ENCODE results near the gene E2F6. TPM values are rescaled to one million over a fixed set of nuclear protein-coding genes. Genes with fewer than 3 reads are reported as not detected.

The E2F6 gene
- total and polyA plus RNA-seq, 2 of the 8 experiments (the other 6 are each of a cell fraction or from before 2014, with no cell fraction given): 8.3 to 14.9 TPM

DNA sequence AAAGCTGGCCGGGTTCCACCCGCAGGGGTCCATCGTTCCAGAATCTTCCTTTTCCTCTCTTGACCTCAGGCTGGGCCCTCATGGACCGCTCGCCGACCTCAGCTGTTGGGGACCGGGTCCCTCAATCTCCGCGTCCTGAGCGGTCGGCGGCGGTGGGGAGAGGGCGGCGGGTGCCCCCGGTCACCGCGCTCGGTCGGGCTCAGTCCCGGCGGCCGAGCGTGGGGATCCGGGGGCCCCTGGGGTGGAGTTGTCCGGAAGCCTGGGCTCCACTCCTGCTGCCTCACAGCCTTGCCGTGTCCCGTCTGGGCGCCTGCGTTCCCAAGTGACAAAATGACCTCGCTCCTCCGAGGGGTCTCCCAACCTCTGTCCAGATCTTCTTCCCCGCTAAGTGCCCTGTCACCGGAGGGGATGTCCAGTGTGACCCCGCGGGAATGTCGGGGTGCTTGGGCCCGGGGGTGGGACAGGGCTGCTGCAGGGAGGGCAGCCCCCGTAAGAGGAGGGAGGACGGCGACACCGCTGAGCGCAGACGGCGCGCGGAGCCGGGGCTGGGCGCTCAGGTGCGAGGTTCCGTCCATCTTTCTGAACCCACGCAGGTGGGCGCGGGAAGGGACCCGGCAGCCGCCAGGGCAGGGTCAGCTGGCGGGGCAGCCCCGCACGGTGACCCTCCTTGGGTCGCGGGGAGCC lies 16.0 kb upstream of the E2F6 start:
- Histone ChIP-seq H3K36me3 (ENCODE audit: control insufficient read depth in 2 of 4, insufficient read depth in 4 of 4, low read length in 3 of 4) (no peaks in the 10 kb centered on the region), H3K56ac (replicated peaks; ENCODE audit: insufficient read length, low read depth, low read length) (no peak overlapping the region), H4K20me1 (replicated peaks in 1 of 2; ENCODE audit: control insufficient read depth in 1 of 2, insufficient read depth in 2 of 2, low read length in 2 of 2) (no peaks in the 10 kb centered on the region), H3K27me3 (replicated peaks in 1 of 4; ENCODE audit: control insufficient read depth in 3 of 4, extremely low read depth in 1 of 4, insufficient read depth in 3 of 4, low read length in 3 of 4) (peaks cover 0 to 16% (median 13%) of the 10 kb centered on the region in 4 experiments; a peak in 6 of 7 replicates), H3K14ac (ENCODE audit: insufficient read length) (peak overlapping the region; percentile 34), H2BK12ac (ENCODE audit: low read depth, low read length) (no peak overlapping the region), H3K23me2 (ENCODE audit: low read depth, low read length) (peaks cover 15% of the 10 kb centered on the region), H3K27ac (ENCODE audit: low read depth, low read length) (no peak overlapping the region), H2BK120ac (replicated peaks; ENCODE audit: low read depth, low read length) (no peak overlapping the region), H2BK20ac (ENCODE audit: low read length) (no peak overlapping the region), H4K91ac (replicated peaks; ENCODE audit: insufficient read length, low read length) (peak overlapping the region; percentile 39), H3K4me3 (ENCODE audit: extremely low read depth in 1 of 4, insufficient read depth in 2 of 4, low read depth in 3 of 4, low read length in 4 of 4) (peak overlapping the region; percentile 67 to 99 (median 85)), H2AFZ (ENCODE audit: low read length) (0 out of 2 replicates have a peak overlapping the region, but pooled peaks have one; percentile 41), H3K79me2 (ENCODE audit: control insufficient read depth in 1 of 2, insufficient read depth in 2 of 2, low read length in 2 of 2) (peaks cover 0 to 20% of the 10 kb centered on the region in 2 experiments; a peak in 3 of 4 replicates), H2AK5ac (ENCODE audit: low read depth, low read length) (no peak overlapping the region), H3K4ac (replicated peaks; ENCODE audit: insufficient read length, low read depth, low read length) (no peak overlapping the region), H3K79me1 (ENCODE audit: low read depth, low read length) (peaks cover 2% of the 10 kb centered on the region; the same call in 1 of the 2 replicates), H4K8ac (ENCODE audit: extremely low read depth, insufficient read depth, low read length) (peak overlapping the region; percentile 80; the same call in 1 of the 2 replicates), H3K18ac (ENCODE audit: extremely low read depth, low read length) (peak overlapping the region; percentile 48), H3K4me1 (replicated peaks in 1 of 4; ENCODE audit: control insufficient read depth in 3 of 4, insufficient read depth in 4 of 4, low read length in 3 of 4) (peaks cover 0 to 5% (median 3%) of the 10 kb centered on the region in 4 experiments; a peak in 4 of 7 replicates), H2BK15ac (ENCODE audit: low read length) (no peak overlapping the region), H3K4me2 (ENCODE audit: insufficient read depth in 1 of 2, low read depth in 2 of 2, low read length in 2 of 2) (peak overlapping the region; percentile 92 to 96), H3K9ac (replicated peaks in 1 of 4; ENCODE audit: extremely low read depth in 1 of 4, low read depth in 3 of 4, low read length in 3 of 4) (no peak overlapping the region), H2BK5ac (ENCODE audit: low read depth, low read length) (no peak overlapping the region), H3K23ac (ENCODE audit: insufficient read length) (no peak overlapping the region), H3K9me3 (ENCODE audit: insufficient read depth in 2 of 2, low read depth in 1 of 2, low read length in 1 of 2) (no peaks in the 10 kb centered on the region), H4K5ac (ENCODE audit: insufficient read length, low read depth, low read length) (no peak overlapping the region)
- CTCF ChIA-PET (ENCODE audit: partially characterized antibody): interaction anchor here (1.0 to 20.6 kb wide), 9 partner anchors 11 to 349 kb away, joined by 3 to 558 read pairs (median 4); partner anchors contain the start of gene GREB1
- 6% methylated on average over 50 of the region's 61 CpGs; no CpG with 5 or more reads in 1 of the 2 experiments for WGBS, 2 experiments (ENCODE audit: extremely low coverage in 1 of 2, insufficient coverage in 1 of 2, insufficient read length in 1 of 2, insufficient replicate concordance in 2 of 2, low coverage in 1 of 2, low lambda C conversion rate in 2 of 2, missing lambda C conversion rate in 1 of 2)
- TF ChIP-seq MAFK (IDR thresholded peaks at IDR 0.05; ENCODE audit: low read depth, low read length) (no peak), CREB1 (IDR thresholded peaks at IDR 0.05) (no peak), GABPA (IDR thresholded peaks at IDR 0.05; ENCODE audit: borderline replicate concordance, insufficient read depth, low read length) (no peak), E2F6 (IDR thresholded peaks at IDR 0.05) (no peak), SUZ12 (IDR thresholded peaks at IDR 0.05; ENCODE audit: low read length) (no peak; the same call in none of the 2 replicates), EZH2 (IDR thresholded peaks at IDR 0.05; ENCODE audit: low read depth, low read length, severe bottlenecking) (peak; percentile 43)
- no peak for FAIRE-seq
- peak in 1 of 2 experiments; percentile 68 for DNase-seq (ENCODE audit: low read depth in 1 of 2, low spot score in 2 of 2)
- POLR2A ChIA-PET (ENCODE audit: partially characterized antibody): interaction anchor here (0.8 to 2.2 kb wide), 5 partner anchors 8 to 46 kb away, joined by 3 to 5 read pairs (median 3); partner anchors contain the start of gene E2F6

Measured in H1 (cell line).